GM12801 (cell line): Measurements from ENCODE around the gene RGS12.

Experiments used
- TF ChIP-seq, protein P1 (sequence below): IDR thresholded peaks from one replicate; pipeline ENCODE4 v1.5.1; 2011; ENCODE audit warnings: control low read depth; ENCODE audit not compliant: insufficient read length; ENCODE audit errors: extremely low read depth

The RGS12 gene

DNA sequence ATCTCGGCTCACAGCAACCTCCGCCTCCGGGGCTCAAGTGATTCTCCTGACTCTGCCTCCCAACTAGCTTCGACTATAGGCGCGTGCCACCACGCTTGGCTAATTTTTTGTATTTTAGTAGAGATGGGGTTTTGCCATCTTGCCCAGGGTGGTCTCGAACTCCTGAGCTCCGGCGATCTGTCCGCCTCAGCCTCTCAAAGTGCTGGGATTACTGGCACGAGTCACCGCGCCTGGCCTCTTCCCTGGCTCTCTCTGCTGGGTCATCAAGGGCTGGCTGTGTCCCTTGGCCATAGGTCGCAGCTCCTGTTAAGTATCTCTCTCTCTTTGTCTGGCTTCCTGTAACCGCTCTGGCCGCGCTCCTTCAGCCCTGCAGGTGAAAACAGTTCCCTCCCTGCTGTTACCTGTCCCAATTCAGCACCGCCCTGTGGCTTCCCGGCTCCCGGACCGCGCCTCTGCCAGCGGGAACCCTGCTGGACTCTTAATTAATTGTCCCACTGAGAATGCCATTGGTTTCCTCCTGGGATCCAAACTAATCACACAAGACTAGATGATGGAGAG is 1.3 kb upstream of the RGS12 start:
- TF ChIP-seq, protein P1, sequence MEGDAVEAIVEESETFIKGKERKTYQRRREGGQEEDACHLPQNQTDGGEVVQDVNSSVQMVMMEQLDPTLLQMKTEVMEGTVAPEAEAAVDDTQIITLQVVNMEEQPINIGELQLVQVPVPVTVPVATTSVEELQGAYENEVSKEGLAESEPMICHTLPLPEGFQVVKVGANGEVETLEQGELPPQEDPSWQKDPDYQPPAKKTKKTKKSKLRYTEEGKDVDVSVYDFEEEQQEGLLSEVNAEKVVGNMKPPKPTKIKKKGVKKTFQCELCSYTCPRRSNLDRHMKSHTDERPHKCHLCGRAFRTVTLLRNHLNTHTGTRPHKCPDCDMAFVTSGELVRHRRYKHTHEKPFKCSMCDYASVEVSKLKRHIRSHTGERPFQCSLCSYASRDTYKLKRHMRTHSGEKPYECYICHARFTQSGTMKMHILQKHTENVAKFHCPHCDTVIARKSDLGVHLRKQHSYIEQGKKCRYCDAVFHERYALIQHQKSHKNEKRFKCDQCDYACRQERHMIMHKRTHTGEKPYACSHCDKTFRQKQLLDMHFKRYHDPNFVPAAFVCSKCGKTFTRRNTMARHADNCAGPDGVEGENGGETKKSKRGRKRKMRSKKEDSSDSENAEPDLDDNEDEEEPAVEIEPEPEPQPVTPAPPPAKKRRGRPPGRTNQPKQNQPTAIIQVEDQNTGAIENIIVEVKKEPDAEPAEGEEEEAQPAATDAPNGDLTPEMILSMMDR, result no peak

- TF ChIP-seq, protein P1, result no peak
Observed at GRCh38 chr4:3291969-3292570, 751 bp upstream of the RGS12 start.

GRCh38 chr4:3293401-3294391 is 875 bp downstream of the RGS12 start:
- TF ChIP-seq, protein P1, result no peak

DNA sequence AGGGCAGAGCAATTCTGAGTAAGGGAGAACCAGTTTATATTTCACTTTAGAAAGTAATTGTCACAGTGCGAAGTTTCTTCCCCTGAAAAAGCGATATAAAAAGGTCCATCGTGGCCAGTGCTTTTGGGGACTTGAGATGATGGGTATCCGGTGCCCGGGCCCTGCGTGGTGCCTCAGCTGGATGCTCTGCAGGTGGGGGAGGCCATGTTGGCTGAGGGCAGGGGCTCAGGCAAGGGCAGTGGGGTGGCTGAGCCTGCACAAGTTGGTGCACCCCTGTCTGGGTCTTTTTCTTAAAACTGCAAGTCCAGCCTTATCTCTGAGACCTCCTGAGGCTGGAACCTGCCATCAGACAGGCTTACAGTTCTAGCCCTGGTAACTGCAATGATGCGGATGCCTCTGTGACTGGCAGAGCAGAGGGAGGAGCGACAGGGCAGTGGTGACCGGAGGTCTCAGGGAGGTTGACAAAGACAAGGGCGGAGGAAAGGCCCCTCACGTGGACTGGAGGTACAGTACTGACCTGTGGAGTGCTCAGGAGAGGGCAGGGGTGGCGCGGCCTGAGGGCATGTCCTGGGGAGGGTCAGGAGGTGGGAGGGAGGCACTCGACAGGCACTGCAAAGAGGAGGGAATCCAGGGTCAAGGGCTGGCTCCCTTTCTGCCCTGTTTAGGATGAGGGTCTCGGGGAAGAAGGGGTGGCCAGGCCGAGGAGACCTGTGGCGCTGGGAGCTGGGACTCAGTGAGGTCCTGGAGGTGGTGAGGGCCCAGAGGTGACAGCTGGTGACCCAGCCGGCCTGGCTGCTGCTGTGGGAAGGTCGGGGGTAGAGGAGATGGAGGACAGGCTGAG is 1.8 kb downstream of the RGS12 start:
- TF ChIP-seq, protein P1, result no peak

- TF ChIP-seq, protein P1, result no peak
Observed at GRCh38 chr4:3295837-3296624, 3.2 kb downstream of the RGS12 start.

DNA sequence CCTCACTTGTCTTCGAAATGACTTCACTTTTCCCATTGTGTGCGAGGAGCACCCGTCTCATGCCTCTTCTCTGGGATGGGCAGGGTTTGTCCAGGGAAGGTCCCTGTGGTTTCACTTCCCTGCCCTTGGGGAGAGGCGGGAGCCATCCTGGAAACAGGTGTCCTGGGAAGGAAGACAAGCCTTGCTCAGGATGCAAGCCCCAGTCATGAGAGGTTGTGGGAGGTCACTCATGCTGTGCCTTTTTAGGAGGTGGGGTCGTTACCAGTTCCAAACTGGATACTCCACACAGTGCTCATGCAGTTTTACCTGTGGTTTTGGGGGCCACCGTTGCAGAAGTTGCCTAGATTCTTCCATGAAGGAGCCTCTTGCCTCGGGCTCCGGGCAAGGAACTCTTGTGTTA is 3.8 kb downstream of the RGS12 start:
- TF ChIP-seq, protein P1, result no peak
